Neuronal stem cell (in vitro differentiated cells): Measurements from ENCODE around the gene ERI3.

ENCODE experiments used
- DNase-seq: peaks from one replicate; pipeline ENCODE4 v3.0.0-alpha.2; 2013; ENCODE audit warnings: low spot score
- H2AFZ ChIP-seq: one replicate; pipeline ENCODE4 v1.6.1; 2013; ENCODE audit warnings: mild to moderate bottlenecking, low read length, inconsistent platforms
- H2AK5ac ChIP-seq: 2 replicates; pipeline ENCODE4 v1.6.1; 2013; ENCODE audit warnings: low read depth, mild to moderate bottlenecking, inconsistent platforms, low read length, moderate library complexity, mixed read lengths
- H2BK120ac ChIP-seq: 2 replicates; pipeline ENCODE4 v1.6.1; 2013; ENCODE audit warnings: low read depth, mild to moderate bottlenecking, inconsistent platforms, low read length, moderate library complexity, mixed read lengths
- H2BK12ac ChIP-seq: one replicate; pipeline ENCODE4 v1.6.1; 2013; ENCODE audit warnings: low read length, inconsistent platforms
- H2BK15ac ChIP-seq: 2 replicates; pipeline ENCODE4 v1.6.1; 2013; ENCODE audit warnings: mild to moderate bottlenecking, low read length, inconsistent platforms, mixed read lengths
- H2BK5ac ChIP-seq: one replicate; pipeline ENCODE4 v1.6.1; 2013; ENCODE audit warnings: inconsistent platforms, mild to moderate bottlenecking, low read length, moderate library complexity
- H3K14ac ChIP-seq: one replicate; pipeline ENCODE4 v1.6.1; 2013; ENCODE audit warnings: low read length, inconsistent platforms
- H3K18ac ChIP-seq: 2 replicates; pipeline ENCODE4 v1.6.1; 2013; ENCODE audit warnings: low read length, inconsistent platforms
- H3K23ac ChIP-seq: 2 replicates; pipeline ENCODE4 v1.6.1; 2013; ENCODE audit warnings: low read depth, mild to moderate bottlenecking, mixed read lengths, low read length, inconsistent platforms; ENCODE audit not compliant: poor library complexity
- H3K27ac ChIP-seq: replicated peaks from 3 replicates; pipeline ENCODE4 v1.5.1; 2013; ENCODE audit warnings: low read length, inconsistent platforms
- H3K27me3 ChIP-seq, 3 experiments: 2 replicates each; pipeline ENCODE4 v1.6.1; 2013; ENCODE audit warnings: low read length in 3 of 3, mild to moderate bottlenecking in 2 of 3, inconsistent platforms in 1 of 3, low read depth in 1 of 3, mixed read lengths in 1 of 3, moderate library complexity in 1 of 3; ENCODE audit not compliant: control insufficient read depth in 3 of 3, insufficient read depth in 3 of 3
- H3K36me3 ChIP-seq, 2 donors: replicated peaks in 1 of 2; 2 replicates each; pipeline ENCODE4 v1.6.1; 2013; ENCODE audit warnings: low read length in 2 of 2; ENCODE audit not compliant: control insufficient read depth in 2 of 2, insufficient read depth in 2 of 2
- H3K4ac ChIP-seq: 2 replicates; pipeline ENCODE4 v1.6.1; 2013; ENCODE audit warnings: inconsistent platforms, mild to moderate bottlenecking, low read length, moderate library complexity
- H3K4me1 ChIP-seq, 2 donors: 1 replicate in 1 of 2; 2 replicates in 1 of 2; pipeline ENCODE4 v1.6.1; 2013; ENCODE audit warnings: low read length in 2 of 2, low read depth in 1 of 2; ENCODE audit not compliant: control insufficient read depth in 2 of 2, insufficient read depth in 1 of 2
- H3K4me2 ChIP-seq: one replicate; pipeline ENCODE4 v1.6.1; 2013; ENCODE audit warnings: mild to moderate bottlenecking, low read length, inconsistent platforms; ENCODE audit not compliant: insufficient read depth, poor library complexity, severe bottlenecking
- H3K4me3 ChIP-seq, 2 donors: 2 replicates each; pipeline ENCODE4 v1.5.1; 2013; ENCODE audit warnings: low read length in 2 of 2, mild to moderate bottlenecking in 2 of 2, inconsistent platforms in 1 of 2, moderate library complexity in 1 of 2
- H3K79me1 ChIP-seq: one replicate; pipeline ENCODE4 v1.6.1; 2013; ENCODE audit warnings: low read depth, mild to moderate bottlenecking, inconsistent platforms, low read length, moderate library complexity
- H3K9ac ChIP-seq: one replicate; pipeline ENCODE4 v1.6.1; 2013; ENCODE audit warnings: mild to moderate bottlenecking, low read depth, low read length, inconsistent platforms; ENCODE audit not compliant: poor library complexity
- H3K9me3 ChIP-seq, 2 donors: replicated peaks in 1 of 2; 2 replicates each; pipeline versions ENCODE3 to v1.6.1; 2013; ENCODE audit warnings: low read length in 2 of 2, mild to moderate bottlenecking in 2 of 2, inconsistent platforms in 1 of 2, low read depth in 1 of 2, mixed read lengths in 1 of 2, moderate library complexity in 1 of 2; ENCODE audit not compliant: control insufficient read depth in 2 of 2, insufficient read depth in 1 of 2
- H4K8ac ChIP-seq: one replicate; pipeline ENCODE4 v1.6.1; 2013; ENCODE audit warnings: low read depth, mild to moderate bottlenecking, inconsistent platforms, low read length, moderate library complexity
- H4K91ac ChIP-seq: one replicate; pipeline ENCODE4 v1.6.1; 2013; ENCODE audit warnings: low read length, low read depth, mild to moderate bottlenecking, inconsistent platforms; ENCODE audit not compliant: poor library complexity
- WGBS, 2 donors: extraction: QIAGEN DNeasy Blood & Tissue Kit; methylation state at CpG; one replicate each; pipeline ENCODE4 v1.1.7; 2013; ENCODE audit warnings: missing lambda C conversion rate in 2 of 2, mixed read lengths in 1 of 2; ENCODE audit not compliant: insufficient read length in 2 of 2, insufficient replicate concordance in 1 of 2; ENCODE audit errors: extremely low coverage in 2 of 2; 5-methylcytosine and 5-hydroxymethylcytosine counted together

ERI3 gene

GRCh38 chr1:44266400-44267344 is 88.4 kb downstream of the ERI3 start:
- WGBS, 2 donors: no CpG with 5 or more reads among the region's 6 CpGs
- DNase-seq: no peak
- Histone ChIP-seq H3K27me3 (no peaks in the 10 kb centered on the region), H3K14ac (no peak overlapping the region), H3K4me2 (no peak overlapping the region), H3K18ac (no peak overlapping the region), H2BK15ac (no peak overlapping the region), H3K79me1 (peaks cover 1% of the 10 kb centered on the region), H3K4me3 (no peak overlapping the region), H3K36me3 (no peaks in the 10 kb centered on the region), H2BK12ac (no peak overlapping the region), H4K8ac (no peak overlapping the region), H3K9me3 (no peaks in the 10 kb centered on the region), H2AFZ (no peak overlapping the region), H2BK120ac (no peak overlapping the region), H3K27ac (no peak overlapping the region), H3K23ac (no peak overlapping the region), H3K9ac (no peak overlapping the region), H2AK5ac (no peak overlapping the region), H4K91ac (no peak overlapping the region), H2BK5ac (no peak overlapping the region), H3K4me1 (peaks cover 2 to 11% of the 10 kb centered on the region in 2 donors), H3K4ac (no peak overlapping the region)

- Histone ChIP-seq H2AK5ac (no peak overlapping the region), H3K27me3 (no peaks in the 10 kb centered on the region), H2BK5ac (no peak overlapping the region), H3K14ac (no peak overlapping the region), H2BK120ac (no peak overlapping the region), H3K4me3 (no peak overlapping the region), H4K91ac (no peak overlapping the region), H2BK12ac (no peak overlapping the region), H3K4me1 (peaks cover 3 to 16% of the 10 kb centered on the region in 2 donors), H3K18ac (no peak overlapping the region), H3K4ac (no peak overlapping the region), H3K36me3 (no peaks in the 10 kb centered on the region), H3K27ac (no peak overlapping the region), H3K4me2 (no peak overlapping the region), H3K79me1 (peaks cover 1% of the 10 kb centered on the region), H3K9ac (no peak overlapping the region), H2BK15ac (no peak overlapping the region), H3K23ac (no peak overlapping the region), H2AFZ (no peak overlapping the region), H4K8ac (no peak overlapping the region), H3K9me3 (no peaks in the 10 kb centered on the region)
- DNase-seq: no peak
- no CpG with 5 or more reads among the region's 1 CpG for WGBS, 2 donors
Measured at GRCh38 chr1:44265656-44266358, 89.2 kb downstream of the ERI3 start.

GRCh38 chr1:44264451-44264771 is 90.6 kb downstream of the ERI3 start:
- H2BK15ac ChIP-seq: no peak overlapping the region
- no peak overlapping the region for H2AK5ac ChIP-seq
- H3K4me3 ChIP-seq: no peak overlapping the region
- H3K79me1 ChIP-seq: peaks cover 1% of the 10 kb centered on the region
- H3K18ac ChIP-seq: no peak overlapping the region
- no peak overlapping the region for H3K14ac ChIP-seq
- no peaks in the 10 kb centered on the region for H3K9me3 ChIP-seq
- H3K36me3 ChIP-seq: no peaks in the 10 kb centered on the region
- H4K91ac ChIP-seq: no peak overlapping the region
- no peak overlapping the region for H3K23ac ChIP-seq
- H3K27ac ChIP-seq: no peak overlapping the region
- no peak overlapping the region for H3K4ac ChIP-seq
- no CpG with 5 or more reads among the region's 11 CpGs for WGBS, 2 donors
- H2BK5ac ChIP-seq: no peak overlapping the region
- no peaks in the 10 kb centered on the region for H3K27me3 ChIP-seq
- no peak overlapping the region for H2BK120ac ChIP-seq
- no peak for DNase-seq
- H4K8ac ChIP-seq: no peak overlapping the region
- H2BK12ac ChIP-seq: no peak overlapping the region
- H3K4me2 ChIP-seq: no peak overlapping the region
- H3K4me1 ChIP-seq: peaks cover 3 to 18% of the 10 kb centered on the region in 2 donors
- H2AFZ ChIP-seq: no peak overlapping the region
- no peak overlapping the region for H3K9ac ChIP-seq
